ENCODE measurements around the gene ANXA4. TPM values are rescaled to one million over a fixed set of nuclear protein-coding genes. Genes with fewer than 3 reads are reported as not detected.

ANXA4 gene
- total RNA-seq, 2 experiments from 2014 or later, result 24.8 to 30.7 TPM

GRCh38 chr2:69720404-69720803 lies 21.5 kb upstream of the ANXA4 start:
- H3K27ac Mint-ChIP-seq, result no peak overlapping the region

GRCh38 chr2:69721022-69721421 lies 20.9 kb upstream of the ANXA4 start:
- no peak overlapping the region for H3K27ac Mint-ChIP-seq
- ChIA-PET POLR2A (no interaction called here), CTCF (interaction anchor here (0.6 to 3.7 kb wide), 5 partner anchors 11 to 133 kb away, joined by 3 to 19 read pairs (median 4); no protein-coding TSS in a partner anchor)
- no peak for ATAC-seq
- H3K4me1 Mint-ChIP-seq, result peaks cover 10% of the 10 kb centered on the region
- no peaks in the 10 kb centered on the region for H3K9me3 Mint-ChIP-seq (ENCODE audit: low read depth)
- no peak overlapping the region for H3K4me3 Mint-ChIP-seq
- no peaks in the 10 kb centered on the region for H3K36me3 Mint-ChIP-seq (ENCODE audit: low read depth)
- H3K27me3 Mint-ChIP-seq, result no peaks in the 10 kb centered on the region
- DNase-seq, result no peak
- intact Hi-C loops (cut with DNase I, micrococcal nuclease), result loop anchor here (5.0 to 10.0 kb wide), 2 partner anchors 191 to 354 kb away; no protein-coding TSS in a partner anchor

More at GRCh38 chr2:69720404-69720803, 21.5 kb upstream of the ANXA4 start:
- Mint-ChIP-seq H3K36me3 (ENCODE audit: low read depth) (no peaks in the 10 kb centered on the region), H3K4me1 (peaks cover 14% of the 10 kb centered on the region), H3K9me3 (ENCODE audit: low read depth) (no peaks in the 10 kb centered on the region), H3K27me3 (no peaks in the 10 kb centered on the region), H3K4me3 (no peak overlapping the region)
- no peak for ATAC-seq
- DNase-seq, result no peak
- intact Hi-C loops (cut with DNase I, micrococcal nuclease), result loop anchor here (5.0 to 10.0 kb wide), 2 partner anchors 192 to 354 kb away; no protein-coding TSS in a partner anchor
- CTCF ChIA-PET, result interaction anchor here (0.6 to 3.7 kb wide), 6 partner anchors 11 to 155 kb away, joined by 3 to 19 read pairs (median 4); no protein-coding TSS in a partner anchor
- POLR2A ChIA-PET, result no interaction called here

GRCh38 chr2:69723791-69724190 lies 18.1 kb upstream of the ANXA4 start:
- CTCF ChIA-PET, result interaction anchor here (0.6 to 5.8 kb wide), 23 partner anchors 8 to 520 kb away, joined by 3 to 395 read pairs (median 5); no protein-coding TSS in a partner anchor
- no peaks in the 10 kb centered on the region for H3K36me3 Mint-ChIP-seq (ENCODE audit: low read depth)

GRCh38 chr2:69724540-69725159 lies 17.3 kb upstream of the ANXA4 start:
- Mint-ChIP-seq H3K36me3 (ENCODE audit: low read depth) (no peaks in the 10 kb centered on the region), H3K4me3 (peak overlapping the region; percentile 47), H3K4me1 (peaks cover 4% of the 10 kb centered on the region), H3K9me3 (ENCODE audit: low read depth) (no peaks in the 10 kb centered on the region), H3K27me3 (no peaks in the 10 kb centered on the region), H3K27ac (peak overlapping the region; percentile 20)
- CTCF ChIA-PET, result interaction anchor here (0.6 to 5.8 kb wide), 97 partner anchors 9 to 840 kb away, joined by 3 to 395 read pairs (median 4); partner anchors contain the start of genes AAK1, ANXA4, FAM136A and GMCL1
- POLR2A ChIA-PET, result interaction anchor here (0.6 kb wide), 5 partner anchors 9 to 405 kb away, joined by 3 to 8 read pairs (median 4); partner anchors contain the start of gene SNRNP27
- peak; percentile 92 for DNase-seq
- ATAC-seq, result peak; percentile 92
- intact Hi-C loops (cut with DNase I, micrococcal nuclease), result loop anchor here (1.0 to 10.0 kb wide), 6 partner anchors 93 to 578 kb away; partner anchors contain the start of genes FAM136A (in 1 of the 2) and SNRNP27 (in 1 of the 2)

More at GRCh38 chr2:69723791-69724190, 18.1 kb upstream of the ANXA4 start:
- POLR2A ChIA-PET, result no interaction called here
- no peaks in the 10 kb centered on the region for H3K27me3 Mint-ChIP-seq
- no peaks in the 10 kb centered on the region for H3K9me3 Mint-ChIP-seq (ENCODE audit: low read depth)
- peaks cover 4% of the 10 kb centered on the region for H3K4me1 Mint-ChIP-seq
- no peak overlapping the region for H3K4me3 Mint-ChIP-seq
- intact Hi-C loops (cut with DNase I, micrococcal nuclease), result loop anchor here (1.0 to 10.0 kb wide), 6 partner anchors 94 to 579 kb away; partner anchors contain the start of genes FAM136A (in 1 of the 2) and SNRNP27 (in 1 of the 2)
- no peak overlapping the region for H3K27ac Mint-ChIP-seq
- no peak for DNase-seq
- no peak for ATAC-seq

- no peak for DNase-seq
- H3K4me3 Mint-ChIP-seq, result no peak overlapping the region
- H3K36me3 Mint-ChIP-seq (ENCODE audit: low read depth), result no peaks in the 10 kb centered on the region
- H3K27ac Mint-ChIP-seq, result no peak overlapping the region
- H3K9me3 Mint-ChIP-seq (ENCODE audit: low read depth), result no peaks in the 10 kb centered on the region
- H3K27me3 Mint-ChIP-seq, result no peaks in the 10 kb centered on the region
- CTCF ChIA-PET, result interaction anchor here (0.6 to 5.8 kb wide), 34 partner anchors 8 to 889 kb away, joined by 3 to 395 read pairs (median 5); partner anchors contain the start of genes ANXA4, GMCL1, MXD1 and SNRPG
- intact Hi-C loops (cut with DNase I, micrococcal nuclease), result loop anchor here in 1 of 2 experiments (2.0 to 10.0 kb wide), 2 partner anchors 167 to 349 kb away; partner anchors contain the start of gene SNRNP27
- no peak for ATAC-seq
- POLR2A ChIA-PET, result no interaction called here
- peaks cover 4% of the 10 kb centered on the region for H3K4me1 Mint-ChIP-seq
Measured at GRCh38 chr2:69725706-69726360, 16.1 kb upstream of the ANXA4 start.

GRCh38 chr2:69729266-69729665 lies 12.7 kb upstream of the ANXA4 start:
- no peaks in the 10 kb centered on the region for H3K9me3 Mint-ChIP-seq (ENCODE audit: low read depth)
- ChIA-PET POLR2A (no interaction called here), CTCF (interaction anchor here (0.6 to 1.5 kb wide), 3 partner anchors 33 to 140 kb away, joined by 3 read pairs; no protein-coding TSS in a partner anchor)
- no peak overlapping the region for H3K4me3 Mint-ChIP-seq
- ATAC-seq, result no peak
- peaks cover 4% of the 10 kb centered on the region for H3K4me1 Mint-ChIP-seq
- no peaks in the 10 kb centered on the region for H3K27me3 Mint-ChIP-seq
- intact Hi-C loops (cut with DNase I, micrococcal nuclease), result loop anchor here in 1 of 2 experiments (10.0 kb wide), 1 partner anchor 346 kb away; no protein-coding TSS in a partner anchor
- H3K27ac Mint-ChIP-seq, result no peak overlapping the region
- H3K36me3 Mint-ChIP-seq (ENCODE audit: low read depth), result no peaks in the 10 kb centered on the region
- no peak for DNase-seq

GRCh38 chr2:69729781-69730180 lies 12.2 kb upstream of the ANXA4 start:
- Mint-ChIP-seq H3K27ac (no peak overlapping the region), H3K36me3 (ENCODE audit: low read depth) (no peaks in the 10 kb centered on the region), H3K4me1 (peaks cover 2% of the 10 kb centered on the region), H3K9me3 (ENCODE audit: low read depth) (no peaks in the 10 kb centered on the region), H3K4me3 (no peak overlapping the region), H3K27me3 (no peaks in the 10 kb centered on the region)
- ChIA-PET CTCF (interaction anchor here (0.6 to 1.5 kb wide), 3 partner anchors 33 to 139 kb away, joined by 3 read pairs; no protein-coding TSS in a partner anchor), POLR2A (no interaction called here)
- ATAC-seq, result no peak
- DNase-seq, result no peak
- intact Hi-C loops (cut with DNase I, micrococcal nuclease), result loop anchor here in 1 of 2 experiments (10.0 kb wide), 1 partner anchor 345 kb away; no protein-coding TSS in a partner anchor

GRCh38 chr2:69731147-69731970 lies 10.6 kb upstream of the ANXA4 start:
- POLR2A ChIA-PET, result no interaction called here
- Mint-ChIP-seq H3K27ac (no peak overlapping the region), H3K9me3 (ENCODE audit: low read depth) (no peaks in the 10 kb centered on the region), H3K36me3 (ENCODE audit: low read depth) (no peaks in the 10 kb centered on the region), H3K4me3 (no peak overlapping the region), H3K4me1 (no peaks in the 10 kb centered on the region), H3K27me3 (no peaks in the 10 kb centered on the region)
- intact Hi-C loops (cut with DNase I, micrococcal nuclease), result no loop called here
- ATAC-seq (no peak), DNase-seq (no peak)
- CTCF ChIA-PET, result interaction anchor here (0.6 to 1.2 kb wide), 4 partner anchors 9 to 166 kb away, joined by 3 to 6 read pairs (median 4); no protein-coding TSS in a partner anchor

GRCh38 chr2:69733342-69734034 lies 8.4 kb upstream of the ANXA4 start:
- CTCF ChIA-PET, result interaction anchor here (0.6 to 4.2 kb wide), 9 partner anchors 9 to 736 kb away, joined by 3 to 43 read pairs (median 3); no protein-coding TSS in a partner anchor
- Mint-ChIP-seq H3K4me3 (no peak overlapping the region), H3K36me3 (ENCODE audit: low read depth) (no peaks in the 10 kb centered on the region), H3K4me1 (no peaks in the 10 kb centered on the region), H3K27me3 (no peaks in the 10 kb centered on the region), H3K27ac (no peak overlapping the region), H3K9me3 (ENCODE audit: low read depth) (no peaks in the 10 kb centered on the region)
- no peak for ATAC-seq
- no peak for DNase-seq
- intact Hi-C loops (cut with DNase I, micrococcal nuclease), result no loop called here
- POLR2A ChIA-PET, result no interaction called here

GRCh38 chr2:69734035-69734611 lies 7.8 kb upstream of the ANXA4 start:
- CTCF ChIA-PET, result interaction anchor here (0.6 to 4.2 kb wide), 8 partner anchors 9 to 737 kb away, joined by 3 to 43 read pairs (median 4); no protein-coding TSS in a partner anchor
- no peaks in the 10 kb centered on the region for H3K9me3 Mint-ChIP-seq (ENCODE audit: low read depth)
- no peaks in the 10 kb centered on the region for H3K36me3 Mint-ChIP-seq (ENCODE audit: low read depth)
- intact Hi-C loops (cut with DNase I, micrococcal nuclease), result no loop called here
- no peak overlapping the region for H3K4me3 Mint-ChIP-seq
- H3K27ac Mint-ChIP-seq, result no peak overlapping the region
- no peaks in the 10 kb centered on the region for H3K4me1 Mint-ChIP-seq
- no peak for ATAC-seq
- H3K27me3 Mint-ChIP-seq, result no peaks in the 10 kb centered on the region
- no peak for DNase-seq
- POLR2A ChIA-PET, result no interaction called here

Data from activated CD4-positive, alpha-beta T cell treated with anti-CD3 and anti-CD28 coated beads for 36 hours (primary cell).